ENCODE data around the gene ZNF428.

Gene ZNF428

GRCh38 chr19:43623889-43624670 is 4.7 kb upstream of the ZNF428 start:
- no peak overlapping the region for H3K18ac ChIP-seq (ENCODE audit: low read length)
- no peak overlapping the region for H3K23ac ChIP-seq (ENCODE audit: low read length)
- no peak overlapping the region for H3K9ac ChIP-seq (ENCODE audit: low read length)
- no peak overlapping the region for H4K12ac ChIP-seq (ENCODE audit: low read depth, low read length)
- H3K27ac ChIP-seq (ENCODE audit: low read depth, low read length) = no peak overlapping the region
- no peak overlapping the region for H4K8ac ChIP-seq (ENCODE audit: low read depth, low read length)
- DNase-seq = peak; percentile 14 to 43
- H2BK5ac ChIP-seq (ENCODE audit: low read depth, low read length, poor library complexity) = no peak overlapping the region
- H2BK12ac ChIP-seq (ENCODE audit: low read length) = no peak overlapping the region
- no peak overlapping the region for H3K4ac ChIP-seq (ENCODE audit: low read depth, low read length)
- H3K4me1 ChIP-seq (ENCODE audit: control insufficient read depth in 1 of 2, insufficient read depth in 2 of 2, low read length in 2 of 2) = peaks cover 4 to 5% of the 10 kb centered on the region in 2 experiments
- no CpG with 5 or more reads among the region's 35 CpGs for WGBS (ENCODE audit: extremely low coverage, insufficient coverage, insufficient read length)
- no peak overlapping the region for H4K91ac ChIP-seq (ENCODE audit: low read depth, low read length)
- H3K27me3 ChIP-seq (ENCODE audit: insufficient read depth, low read length) = no peaks in the 10 kb centered on the region
- H3K9me3 ChIP-seq (ENCODE audit: insufficient read depth, low read depth, low read length) = peaks cover 6% of the 10 kb centered on the region
- no peak overlapping the region for H2AFZ ChIP-seq (ENCODE audit: insufficient read depth, low read length, poor library complexity)
- H2AK5ac ChIP-seq (ENCODE audit: low read length) = no peak overlapping the region
- H3K4me3 ChIP-seq (ENCODE audit: low read depth, low read length) = no peak overlapping the region
- H3K4me2 ChIP-seq (ENCODE audit: low read length) = no peak overlapping the region
- H2BK120ac ChIP-seq (ENCODE audit: insufficient read depth, low read length, poor library complexity) = no peak overlapping the region
- H3K14ac ChIP-seq (ENCODE audit: low read length) = no peak overlapping the region
- peaks cover 10% of the 10 kb centered on the region for H3K79me1 ChIP-seq (ENCODE audit: low read length)
- H3K36me3 ChIP-seq (ENCODE audit: control insufficient read depth in 1 of 2, insufficient read depth in 2 of 2, low read length in 2 of 2) = no peaks in the 10 kb centered on the region
- H3K79me2 ChIP-seq (ENCODE audit: control insufficient read depth, insufficient read depth, low read length, poor library complexity) = peaks cover 6% of the 10 kb centered on the region

- H3K36me3 ChIP-seq (ENCODE audit: control insufficient read depth in 1 of 2, insufficient read depth in 2 of 2, low read length in 2 of 2) = no peaks in the 10 kb centered on the region
- H3K4ac ChIP-seq (ENCODE audit: low read depth, low read length) = no peak overlapping the region
- no peak overlapping the region for H2BK5ac ChIP-seq (ENCODE audit: low read depth, low read length, poor library complexity)
- no peak overlapping the region for H2BK120ac ChIP-seq (ENCODE audit: insufficient read depth, low read length, poor library complexity)
- no peak overlapping the region for H3K27ac ChIP-seq (ENCODE audit: low read depth, low read length)
- H3K18ac ChIP-seq (ENCODE audit: low read length) = no peak overlapping the region
- no peak overlapping the region for H4K91ac ChIP-seq (ENCODE audit: low read depth, low read length)
- no peak overlapping the region for H2AFZ ChIP-seq (ENCODE audit: insufficient read depth, low read length, poor library complexity)
- H4K12ac ChIP-seq (ENCODE audit: low read depth, low read length) = no peak overlapping the region
- no peak overlapping the region for H3K14ac ChIP-seq (ENCODE audit: low read length)
- no peak overlapping the region for H3K9ac ChIP-seq (ENCODE audit: low read length)
- H2AK5ac ChIP-seq (ENCODE audit: low read length) = no peak overlapping the region
- H3K79me2 ChIP-seq (ENCODE audit: control insufficient read depth, insufficient read depth, low read length, poor library complexity) = peaks cover 9% of the 10 kb centered on the region
- DNase-seq = no peak
- no CpG with 5 or more reads among the region's 1 CpG for WGBS (ENCODE audit: extremely low coverage, insufficient coverage, insufficient read length)
- H3K79me1 ChIP-seq (ENCODE audit: low read length) = peaks cover 15% of the 10 kb centered on the region
- no peak overlapping the region for H3K23ac ChIP-seq (ENCODE audit: low read length)
- no peak overlapping the region for H4K8ac ChIP-seq (ENCODE audit: low read depth, low read length)
- H3K4me1 ChIP-seq (ENCODE audit: control insufficient read depth in 1 of 2, insufficient read depth in 2 of 2, low read length in 2 of 2) = peaks cover 7 to 9% of the 10 kb centered on the region in 2 experiments
- H3K4me3 ChIP-seq (ENCODE audit: low read depth, low read length) = no peak overlapping the region
- H3K27me3 ChIP-seq (ENCODE audit: insufficient read depth, low read length) = no peaks in the 10 kb centered on the region
- peaks cover 6% of the 10 kb centered on the region for H3K9me3 ChIP-seq (ENCODE audit: insufficient read depth, low read depth, low read length)
- H3K4me2 ChIP-seq (ENCODE audit: low read length) = no peak overlapping the region
- no peak overlapping the region for H2BK12ac ChIP-seq (ENCODE audit: low read length)
Measured at GRCh38 chr19:43622956-43623355, 3.5 kb upstream of the ZNF428 start.

GRCh38 chr19:43622070-43622469 is 2.6 kb upstream of the ZNF428 start:
- Histone ChIP-seq H3K9ac (ENCODE audit: low read length) (no peak overlapping the region), H3K9me3 (ENCODE audit: insufficient read depth, low read depth, low read length) (peaks cover 6% of the 10 kb centered on the region), H3K79me1 (ENCODE audit: low read length) (peaks cover 15% of the 10 kb centered on the region), H2AFZ (ENCODE audit: insufficient read depth, low read length, poor library complexity) (no peak overlapping the region), H4K12ac (ENCODE audit: low read depth, low read length) (no peak overlapping the region), H3K4ac (ENCODE audit: low read depth, low read length) (no peak overlapping the region), H3K36me3 (ENCODE audit: control insufficient read depth in 1 of 2, insufficient read depth in 2 of 2, low read length in 2 of 2) (no peaks in the 10 kb centered on the region), H3K27me3 (ENCODE audit: insufficient read depth, low read length) (no peaks in the 10 kb centered on the region), H3K4me1 (ENCODE audit: control insufficient read depth in 1 of 2, insufficient read depth in 2 of 2, low read length in 2 of 2) (peaks cover 7 to 9% of the 10 kb centered on the region in 2 experiments), H3K18ac (ENCODE audit: low read length) (no peak overlapping the region), H3K4me3 (ENCODE audit: low read depth, low read length) (no peak overlapping the region), H2AK5ac (ENCODE audit: low read length) (no peak overlapping the region), H3K14ac (ENCODE audit: low read length) (no peak overlapping the region), H4K8ac (ENCODE audit: low read depth, low read length) (no peak overlapping the region), H3K27ac (ENCODE audit: low read depth, low read length) (no peak overlapping the region), H2BK12ac (ENCODE audit: low read length) (no peak overlapping the region), H3K4me2 (ENCODE audit: low read length) (no peak overlapping the region), H3K23ac (ENCODE audit: low read length) (no peak overlapping the region), H4K91ac (ENCODE audit: low read depth, low read length) (no peak overlapping the region), H2BK5ac (ENCODE audit: low read depth, low read length, poor library complexity) (no peak overlapping the region), H3K79me2 (ENCODE audit: control insufficient read depth, insufficient read depth, low read length, poor library complexity) (peaks cover 9% of the 10 kb centered on the region), H2BK120ac (ENCODE audit: insufficient read depth, low read length, poor library complexity) (no peak overlapping the region)
- WGBS (ENCODE audit: extremely low coverage, insufficient coverage, insufficient read length) = no CpG with 5 or more reads among the region's 4 CpGs
- no peak for DNase-seq

- H2AK5ac ChIP-seq (ENCODE audit: low read length) = no peak overlapping the region
Measured at GRCh38 chr19:43620061-43621001, 902 bp upstream of the ZNF428 start.

More at GRCh38 chr19:43620061-43621001, 902 bp upstream of the ZNF428 start:
- Histone ChIP-seq H3K4me2 (ENCODE audit: low read length) (peak overlapping the region; percentile 60), H3K9me3 (ENCODE audit: insufficient read depth, low read depth, low read length) (peaks cover 4% of the 10 kb centered on the region), H4K8ac (ENCODE audit: low read depth, low read length) (peak overlapping the region; percentile 99), H3K79me1 (ENCODE audit: low read length) (peaks cover 15% of the 10 kb centered on the region), H3K27ac (ENCODE audit: low read depth, low read length) (peak overlapping the region; percentile 78), H3K9ac (ENCODE audit: low read length) (no peak overlapping the region), H3K27me3 (ENCODE audit: insufficient read depth, low read length) (no peaks in the 10 kb centered on the region), H3K36me3 (ENCODE audit: control insufficient read depth in 1 of 2, insufficient read depth in 2 of 2, low read length in 2 of 2) (no peaks in the 10 kb centered on the region), H3K18ac (ENCODE audit: low read length) (peak overlapping the region; percentile 16), H2AFZ (ENCODE audit: insufficient read depth, low read length, poor library complexity) (peak overlapping the region; percentile 62), H3K14ac (ENCODE audit: low read length) (peak overlapping the region; percentile 51), H4K12ac (ENCODE audit: low read depth, low read length) (peak overlapping the region; percentile 75), H3K23ac (ENCODE audit: low read length) (no peak overlapping the region), H3K4me1 (ENCODE audit: control insufficient read depth in 1 of 2, insufficient read depth in 2 of 2, low read length in 2 of 2) (peaks cover 7 to 9% of the 10 kb centered on the region in 2 experiments), H3K79me2 (ENCODE audit: control insufficient read depth, insufficient read depth, low read length, poor library complexity) (peaks cover 9% of the 10 kb centered on the region), H3K4ac (ENCODE audit: low read depth, low read length) (no peak overlapping the region), H4K91ac (ENCODE audit: low read depth, low read length) (peak overlapping the region; percentile 50), H2BK5ac (ENCODE audit: low read depth, low read length, poor library complexity) (no peak overlapping the region), H3K4me3 (ENCODE audit: low read depth, low read length) (peak overlapping the region; percentile 76), H2BK12ac (ENCODE audit: low read length) (no peak overlapping the region), H2BK120ac (ENCODE audit: insufficient read depth, low read length, poor library complexity) (no peak overlapping the region)
- DNase-seq = no peak
- no CpG with 5 or more reads among the region's 23 CpGs for whole genome bisulfite sequencing (ENCODE audit: extremely low coverage, insufficient coverage, insufficient read length)

Data from trophoblast cell (in vitro differentiated cells and primary cell).